Stimulated activated CD4-positive, alpha-beta T cell treated with anti-CD3 and anti-CD28 coated beads, Interleukin-4, amount 100 ng/mL, for 1 hour (primary cell): ENCODE data around the gene FGFRL1.

Experiments
- DNase-seq: peaks from one replicate; pipeline ENCODE4 v3.0.0-alpha.2; 2020

The FGFRL1 gene

GRCh38 chr4:1009542-1010394, 1.7 kb upstream of the FGFRL1 start:
- DNase-seq: peak; percentile 74

GRCh38 chr4:1010395-1011021, 918 bp upstream of the FGFRL1 start:
- peak; percentile 58 for DNase-seq

DNA sequence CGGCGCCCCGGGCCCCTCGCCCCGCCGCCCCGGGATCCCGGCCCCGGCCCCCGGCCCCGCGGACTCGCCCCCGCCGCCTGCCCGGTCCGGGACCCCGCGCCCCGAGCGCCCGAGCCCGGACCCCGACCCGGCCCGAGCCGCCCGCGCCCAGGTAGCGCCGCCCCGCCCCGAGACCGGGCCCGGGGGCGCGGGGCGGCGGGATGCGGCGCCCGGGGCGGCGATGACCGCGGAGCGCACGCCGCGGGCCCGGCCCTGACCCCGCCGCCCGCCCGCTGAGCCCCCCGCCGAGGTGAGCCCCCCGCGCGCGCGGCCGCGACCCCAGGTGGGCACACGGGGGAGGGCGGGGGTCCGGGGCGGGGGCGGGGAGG, 224 bp downstream of the FGFRL1 start:
- no peak for DNase-seq

DNA sequence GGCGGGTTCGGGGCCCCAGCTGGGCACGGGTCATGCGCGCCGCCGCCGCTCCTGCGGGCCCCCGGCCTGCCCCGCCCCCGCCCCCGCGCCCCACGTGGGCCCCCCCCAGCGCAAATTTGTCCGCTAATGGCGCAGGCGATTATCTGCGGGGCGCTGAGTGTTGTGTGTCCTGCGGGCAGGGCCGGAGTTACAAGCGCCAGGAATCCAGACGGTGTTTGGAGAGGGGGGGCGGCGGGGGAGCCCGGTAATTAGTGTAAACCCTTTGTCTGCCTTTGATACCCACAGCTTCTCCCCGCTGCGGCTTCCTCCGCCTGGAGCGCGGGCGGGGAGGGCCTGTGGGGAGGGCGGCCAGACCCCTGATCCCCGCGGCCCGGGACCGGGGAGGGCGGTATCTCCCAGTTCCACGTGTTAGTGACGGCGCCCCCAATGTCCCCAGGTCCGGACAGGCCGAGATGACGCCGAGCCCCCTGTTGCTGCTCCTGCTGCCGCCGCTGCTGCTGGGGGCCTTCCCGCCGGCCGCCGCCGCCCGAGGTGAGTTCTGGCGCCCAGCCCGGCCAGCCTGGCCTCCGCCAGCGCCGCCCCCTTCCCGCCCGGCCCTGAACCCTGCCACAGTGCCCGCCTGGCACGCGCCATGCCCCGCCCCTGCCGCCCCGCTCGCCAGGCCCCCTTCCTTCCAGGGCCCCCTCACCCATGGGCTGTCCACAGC, 761 bp downstream of the FGFRL1 start:
- peak; percentile 39 for DNase-seq

- DNase-seq: no peak
Measured at GRCh38 chr4:1013225-1014073, 2.0 kb downstream of the FGFRL1 start.

GRCh38 chr4:1014291-1015167, 3.1 kb downstream of the FGFRL1 start:
- DNase-seq: no peak

DNA sequence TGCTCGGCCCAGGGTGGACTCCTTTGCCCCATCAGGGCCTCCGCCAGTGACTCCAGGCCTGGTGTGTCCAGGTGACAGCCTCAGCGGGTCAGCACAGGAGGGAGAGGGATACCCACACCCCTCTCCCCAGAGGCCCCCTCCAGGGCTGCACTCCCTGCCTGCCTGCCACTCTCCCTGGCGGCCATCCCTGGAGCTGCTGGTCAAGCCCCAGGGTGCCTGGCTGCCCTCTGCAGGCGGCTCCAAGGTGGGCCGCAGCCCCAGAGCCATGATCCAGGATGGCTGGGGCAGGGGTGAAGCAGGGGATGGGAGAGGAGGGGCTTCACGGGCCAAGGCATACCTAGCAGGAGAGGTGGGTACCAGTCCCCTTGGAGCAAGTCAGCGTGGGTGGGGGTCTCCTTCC, 3.8 kb downstream of the FGFRL1 start:
- DNase-seq: no peak

DNA sequence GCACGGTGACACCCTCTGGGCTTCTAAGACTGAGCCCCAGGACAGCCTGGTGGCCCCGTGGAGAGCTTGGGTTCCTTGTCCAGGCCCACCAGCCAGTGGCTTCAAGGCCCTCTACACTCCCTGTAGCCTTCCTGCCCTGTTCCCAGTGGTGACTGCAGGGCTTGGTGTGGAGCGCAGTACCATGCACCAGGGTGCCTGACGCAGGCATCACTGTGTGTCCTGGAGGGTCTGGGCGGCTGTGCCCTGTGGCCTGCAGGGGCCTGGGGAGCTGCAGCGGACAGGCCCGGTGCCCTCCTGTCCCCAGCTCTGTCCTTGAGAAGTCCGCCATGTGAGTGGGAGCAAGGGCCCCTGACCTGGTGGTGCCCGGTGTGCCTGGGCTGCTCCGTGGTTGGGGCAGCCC, 4.3 kb downstream of the FGFRL1 start:
- DNase-seq: no peak

- DNase-seq: no peak
Measured at GRCh38 chr4:1017211-1017610, 5.8 kb downstream of the FGFRL1 start.

DNA sequence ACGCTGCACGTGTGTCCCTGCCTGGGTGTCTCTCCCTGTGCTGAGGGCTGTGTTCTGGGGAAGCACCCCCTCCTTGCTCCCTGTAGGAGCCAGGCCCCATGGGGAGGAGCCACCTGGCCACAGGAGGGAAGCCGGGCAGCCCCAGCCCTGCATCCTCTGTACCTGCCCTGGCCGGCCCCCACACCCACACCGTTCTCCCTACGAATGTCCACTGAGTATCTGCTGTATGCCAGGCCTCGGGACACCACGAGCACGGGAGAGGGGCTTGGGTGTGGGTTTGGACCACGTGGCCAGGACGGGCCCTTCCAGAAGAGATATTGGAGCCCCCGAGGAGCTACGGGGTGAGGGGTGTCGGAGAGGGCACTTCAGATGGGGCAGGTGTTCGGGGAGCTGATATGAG, 6.3 kb downstream of the FGFRL1 start:
- DNase-seq: no peak

- DNase-seq: no peak
Measured at GRCh38 chr4:1018147-1019020, 7.0 kb downstream of the FGFRL1 start.

GRCh38 chr4:1019320-1019719, 7.9 kb downstream of the FGFRL1 start:
- DNase-seq: no peak

DNA sequence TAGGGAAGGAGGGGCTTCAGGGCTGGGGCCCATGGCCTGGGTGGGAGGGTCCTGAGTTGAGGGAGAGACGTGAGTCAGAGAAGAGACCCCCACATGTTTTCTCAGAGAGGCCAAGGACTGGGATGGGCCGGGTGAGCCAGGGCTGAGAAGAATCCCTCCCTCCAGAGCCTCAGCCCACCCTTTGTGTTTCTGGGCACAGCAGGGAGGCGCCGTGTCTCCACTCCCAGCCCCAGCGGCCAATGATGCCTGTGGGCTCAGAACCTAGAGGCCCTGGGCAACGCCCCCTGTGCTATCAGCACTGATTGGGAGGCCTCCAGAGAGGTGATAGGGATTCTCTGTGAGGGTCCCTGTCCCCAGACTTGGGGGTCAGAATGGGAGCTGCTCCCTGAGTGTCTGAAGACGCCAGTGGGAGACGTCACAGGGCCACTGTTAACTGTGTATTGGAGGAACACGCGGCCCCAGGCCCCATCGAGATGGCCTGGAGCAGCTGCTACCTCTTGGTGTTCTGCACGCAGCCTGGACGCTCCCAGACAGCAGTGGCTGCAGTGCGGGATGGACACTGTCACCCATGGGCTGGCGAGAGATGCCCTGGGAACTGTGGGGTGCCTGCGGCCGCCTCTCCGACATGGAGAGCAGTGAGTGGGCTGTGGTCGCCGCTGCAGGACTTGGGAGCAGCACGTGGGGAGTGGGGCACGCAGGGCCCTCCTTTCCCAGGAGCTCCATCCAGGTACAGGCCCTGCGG, 8.5 kb downstream of the FGFRL1 start:
- no peak for DNase-seq

- no peak for DNase-seq
Measured at GRCh38 chr4:1021386-1022050, 10.1 kb downstream of the FGFRL1 start.

DNA sequence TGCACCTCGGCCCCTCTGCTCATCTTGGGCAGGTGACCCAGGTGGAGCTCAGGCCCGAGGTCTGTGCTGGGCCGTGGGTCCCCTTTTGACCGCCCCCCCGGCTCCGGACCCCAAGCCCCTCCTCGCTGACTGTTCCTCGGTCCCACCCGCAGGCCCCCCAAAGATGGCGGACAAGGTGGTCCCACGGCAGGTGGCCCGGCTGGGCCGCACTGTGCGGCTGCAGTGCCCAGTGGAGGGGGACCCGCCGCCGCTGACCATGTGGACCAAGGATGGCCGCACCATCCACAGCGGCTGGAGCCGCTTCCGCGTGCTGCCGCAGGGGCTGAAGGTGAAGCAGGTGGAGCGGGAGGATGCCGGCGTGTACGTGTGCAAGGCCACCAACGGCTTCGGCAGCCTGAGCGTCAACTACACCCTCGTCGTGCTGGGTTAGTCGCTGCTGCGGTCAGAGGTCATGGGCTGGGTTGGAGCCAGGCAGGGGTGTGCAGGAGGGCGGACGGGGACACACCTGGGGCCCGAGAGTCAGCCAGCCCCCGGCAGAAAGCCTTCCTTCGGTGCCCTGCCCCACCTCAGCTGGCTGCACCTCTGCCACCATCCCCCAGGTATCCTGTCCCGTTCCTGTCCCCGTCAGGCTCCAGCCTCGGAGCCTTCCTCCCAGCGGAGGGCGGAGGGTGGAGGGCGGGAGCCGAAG, 10.8 kb downstream of the FGFRL1 start:
- DNase-seq: no peak

DNA sequence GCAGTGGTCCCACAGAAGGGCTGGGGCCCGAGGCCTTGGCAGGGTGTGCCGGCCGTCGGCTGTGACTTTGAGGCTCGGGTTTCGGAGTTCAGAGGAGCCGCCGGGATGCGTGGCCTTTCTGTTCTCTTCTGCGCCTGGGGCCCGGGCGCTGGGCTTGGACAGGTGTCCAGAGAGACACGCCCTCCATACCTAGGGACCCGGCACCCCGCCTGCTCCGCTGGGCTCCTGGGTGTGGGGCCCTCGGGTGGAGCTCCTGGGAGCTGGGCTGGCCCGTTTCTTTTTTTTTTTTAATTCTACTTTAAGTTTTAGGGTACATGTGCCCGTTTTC, 11.3 kb downstream of the FGFRL1 start:
- DNase-seq: no peak

GRCh38 chr4:1023075-1023640, 11.7 kb downstream of the FGFRL1 start:
- DNase-seq: no peak

DNA sequence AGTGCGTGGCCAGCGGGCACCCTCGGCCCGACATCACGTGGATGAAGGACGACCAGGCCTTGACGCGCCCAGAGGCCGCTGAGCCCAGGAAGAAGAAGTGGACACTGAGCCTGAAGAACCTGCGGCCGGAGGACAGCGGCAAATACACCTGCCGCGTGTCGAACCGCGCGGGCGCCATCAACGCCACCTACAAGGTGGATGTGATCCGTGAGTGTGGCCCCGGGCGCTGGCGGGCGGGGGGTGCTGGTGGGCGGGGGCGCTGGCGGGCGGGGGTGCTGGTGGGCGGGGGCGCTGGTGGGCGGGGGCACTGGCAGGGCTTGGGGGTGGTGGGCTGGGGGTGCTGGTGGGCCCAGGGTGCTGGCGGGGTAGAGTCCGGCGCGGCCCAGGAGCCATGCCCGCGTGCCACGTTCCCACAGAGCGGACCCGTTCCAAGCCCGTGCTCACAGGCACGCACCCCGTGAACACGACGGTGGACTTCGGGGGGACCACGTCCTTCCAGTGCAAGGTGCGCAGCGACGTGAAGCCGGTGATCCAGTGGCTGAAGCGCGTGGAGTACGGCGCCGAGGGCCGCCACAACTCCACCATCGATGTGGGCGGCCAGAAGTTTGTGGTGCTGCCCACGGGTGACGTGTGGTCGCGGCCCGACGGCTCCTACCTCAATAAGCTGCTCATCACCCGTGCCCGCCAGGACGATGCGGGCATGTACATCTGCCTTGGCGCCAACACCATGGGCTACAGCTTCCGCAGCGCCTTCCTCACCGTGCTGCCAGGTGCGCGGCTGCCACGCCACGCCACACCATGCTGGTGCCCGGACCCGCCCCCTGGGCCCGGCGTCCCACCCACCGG, 12.7 kb downstream of the FGFRL1 start:
- DNase-seq: no peak
